Measurements from ENCODE around the gene ELF5. TPM values are rescaled to one million over a fixed set of nuclear protein-coding genes. Genes with fewer than 3 reads are reported as not detected.

The ELF5 gene
- total and polyA plus RNA-seq, 2 of the 8 experiments (the other 6 are each of a cell fraction or from before 2014, with no cell fraction given), result not detected

GRCh38 chr11:34516247-34517040, 2.9 kb upstream of the ELF5 start:
- Histone ChIP-seq H3K23me2 (ENCODE audit: low read depth, low read length) (no peaks in the 10 kb centered on the region), H2BK20ac (ENCODE audit: low read length) (no peak overlapping the region), H3K9ac (replicated peaks in 1 of 4; ENCODE audit: extremely low read depth in 1 of 4, low read depth in 3 of 4, low read length in 3 of 4) (no peak overlapping the region), H3K18ac (ENCODE audit: extremely low read depth, low read length) (no peak overlapping the region), H4K8ac (ENCODE audit: extremely low read depth, insufficient read depth, low read length) (no peak overlapping the region), H3K36me3 (ENCODE audit: control insufficient read depth in 2 of 4, insufficient read depth in 4 of 4, low read length in 3 of 4) (no peaks in the 10 kb centered on the region), H3K79me2 (ENCODE audit: control insufficient read depth in 1 of 2, insufficient read depth in 2 of 2, low read length in 2 of 2) (no peaks in the 10 kb centered on the region), H3K4me3 (ENCODE audit: extremely low read depth in 1 of 4, insufficient read depth in 2 of 4, low read depth in 3 of 4, low read length in 4 of 4) (no peak overlapping the region), H4K5ac (ENCODE audit: insufficient read length, low read depth, low read length) (no peak overlapping the region), H3K79me1 (ENCODE audit: low read depth, low read length) (no peaks in the 10 kb centered on the region), H4K20me1 (replicated peaks in 1 of 2; ENCODE audit: control insufficient read depth in 1 of 2, insufficient read depth in 2 of 2, low read length in 2 of 2) (no peaks in the 10 kb centered on the region), H3K9me3 (ENCODE audit: insufficient read depth in 2 of 2, low read depth in 1 of 2, low read length in 1 of 2) (no peaks in the 10 kb centered on the region), H3K27ac (ENCODE audit: low read depth, low read length) (no peak overlapping the region), H4K91ac (replicated peaks; ENCODE audit: insufficient read length, low read length) (no peak overlapping the region), H2BK120ac (replicated peaks; ENCODE audit: low read depth, low read length) (no peak overlapping the region), H2BK12ac (ENCODE audit: low read depth, low read length) (no peak overlapping the region), H3K4ac (replicated peaks; ENCODE audit: insufficient read length, low read depth, low read length) (no peak overlapping the region), H3K4me2 (ENCODE audit: insufficient read depth in 1 of 2, low read depth in 2 of 2, low read length in 2 of 2) (no peak overlapping the region), H3K56ac (replicated peaks; ENCODE audit: insufficient read length, low read depth, low read length) (no peak overlapping the region), H2BK15ac (ENCODE audit: low read length) (no peak overlapping the region), H3K14ac (ENCODE audit: insufficient read length) (no peak overlapping the region), H3K27me3 (replicated peaks in 1 of 4; ENCODE audit: control insufficient read depth in 3 of 4, extremely low read depth in 1 of 4, insufficient read depth in 3 of 4, low read length in 3 of 4) (no peaks in the 10 kb centered on the region), H2AK5ac (ENCODE audit: low read depth, low read length) (no peak overlapping the region), H3K23ac (ENCODE audit: insufficient read length) (no peak overlapping the region), H2AFZ (ENCODE audit: low read length) (no peak overlapping the region), H3K4me1 (replicated peaks in 1 of 4; ENCODE audit: control insufficient read depth in 3 of 4, insufficient read depth in 4 of 4, low read length in 3 of 4) (peaks cover 0 to 9% (median 5%) of the 10 kb centered on the region in 4 experiments; a peak in 4 of 7 replicates), H2BK5ac (ENCODE audit: low read depth, low read length) (no peak overlapping the region)
- FAIRE-seq (no peak), DNase-seq (ENCODE audit: low read depth in 1 of 2, low spot score in 2 of 2) (no peak)
- CTCF ChIA-PET (ENCODE audit: partially characterized antibody), result interaction anchor here (0.6 kb wide), 1 partner anchor 22 kb away, joined by 3 read pairs; no protein-coding TSS in a partner anchor
- 0 out of 2 replicates have a peak, but pooled peaks have one; percentile 57 for TF ChIP-seq KDM1A (IDR thresholded peaks at IDR 0.05; ENCODE audit: borderline replicate concordance, low read length)
- TF ChIP-seq, protein P1, sequence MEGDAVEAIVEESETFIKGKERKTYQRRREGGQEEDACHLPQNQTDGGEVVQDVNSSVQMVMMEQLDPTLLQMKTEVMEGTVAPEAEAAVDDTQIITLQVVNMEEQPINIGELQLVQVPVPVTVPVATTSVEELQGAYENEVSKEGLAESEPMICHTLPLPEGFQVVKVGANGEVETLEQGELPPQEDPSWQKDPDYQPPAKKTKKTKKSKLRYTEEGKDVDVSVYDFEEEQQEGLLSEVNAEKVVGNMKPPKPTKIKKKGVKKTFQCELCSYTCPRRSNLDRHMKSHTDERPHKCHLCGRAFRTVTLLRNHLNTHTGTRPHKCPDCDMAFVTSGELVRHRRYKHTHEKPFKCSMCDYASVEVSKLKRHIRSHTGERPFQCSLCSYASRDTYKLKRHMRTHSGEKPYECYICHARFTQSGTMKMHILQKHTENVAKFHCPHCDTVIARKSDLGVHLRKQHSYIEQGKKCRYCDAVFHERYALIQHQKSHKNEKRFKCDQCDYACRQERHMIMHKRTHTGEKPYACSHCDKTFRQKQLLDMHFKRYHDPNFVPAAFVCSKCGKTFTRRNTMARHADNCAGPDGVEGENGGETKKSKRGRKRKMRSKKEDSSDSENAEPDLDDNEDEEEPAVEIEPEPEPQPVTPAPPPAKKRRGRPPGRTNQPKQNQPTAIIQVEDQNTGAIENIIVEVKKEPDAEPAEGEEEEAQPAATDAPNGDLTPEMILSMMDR (IDR thresholded peaks at IDR 0.05; ENCODE audit: control extremely low read depth in 1 of 3, insufficient read depth in 1 of 3, low read depth in 1 of 3, low read length in 3 of 3), result no peak
- no peak for TF ChIP-seq CHD2 (IDR thresholded peaks at IDR 0.05; ENCODE audit: low read length)
- POLR2A ChIA-PET (ENCODE audit: partially characterized antibody), result no interaction called here
- WGBS, 2 experiments (ENCODE audit: extremely low coverage in 1 of 2, insufficient coverage in 1 of 2, insufficient read length in 1 of 2, insufficient replicate concordance in 2 of 2, low coverage in 1 of 2, low lambda C conversion rate in 2 of 2, missing lambda C conversion rate in 1 of 2), result 94% methylated on average over 6 of the region's 6 CpGs; no CpG with 5 or more reads in 1 of the 2 experiments

All from H1 (cell line).